ENCODE data around the gene ZMYND8. TPM values are rescaled to one million over a fixed set of nuclear protein-coding genes. Genes with fewer than 3 reads are reported as not detected.

Gene ZMYND8
- total RNA-seq, 3 donors from 2014 or later (not counting 1 experiment from before 2014, with no cell fraction given) = 57.6 to 72.6 (median 69.8) TPM

DNA sequence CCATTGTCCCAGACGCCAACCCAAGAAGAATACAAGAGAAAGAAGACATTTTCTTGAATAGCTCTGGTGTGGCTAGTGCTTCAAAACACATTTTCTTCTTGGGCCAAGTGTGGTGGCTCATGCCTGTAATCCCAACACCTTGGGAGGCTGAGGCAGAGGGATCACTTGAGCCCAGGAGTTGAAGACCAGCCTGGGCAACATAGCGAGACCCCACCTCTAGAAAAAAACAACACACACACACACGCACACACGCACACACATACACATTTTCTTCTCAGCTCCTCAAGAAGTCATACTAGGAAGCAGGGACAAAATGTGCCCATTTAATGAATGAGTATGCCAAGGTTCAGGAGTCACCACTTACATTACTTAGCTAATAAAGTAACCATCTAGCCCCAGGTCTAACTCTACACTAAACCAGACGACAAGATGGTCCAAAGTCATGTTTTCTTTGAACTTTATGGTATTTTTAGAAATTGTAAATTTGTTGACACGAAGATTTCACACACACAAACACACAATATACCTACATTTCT, 68.8 kb downstream of the ZMYND8 start:
- no peak overlapping the region for H3K4me3 ChIP-seq (ENCODE audit: low read length)
- H3K27ac ChIP-seq (ENCODE audit: low read length) = no peak overlapping the region
- TF ChIP-seq, protein P1, sequence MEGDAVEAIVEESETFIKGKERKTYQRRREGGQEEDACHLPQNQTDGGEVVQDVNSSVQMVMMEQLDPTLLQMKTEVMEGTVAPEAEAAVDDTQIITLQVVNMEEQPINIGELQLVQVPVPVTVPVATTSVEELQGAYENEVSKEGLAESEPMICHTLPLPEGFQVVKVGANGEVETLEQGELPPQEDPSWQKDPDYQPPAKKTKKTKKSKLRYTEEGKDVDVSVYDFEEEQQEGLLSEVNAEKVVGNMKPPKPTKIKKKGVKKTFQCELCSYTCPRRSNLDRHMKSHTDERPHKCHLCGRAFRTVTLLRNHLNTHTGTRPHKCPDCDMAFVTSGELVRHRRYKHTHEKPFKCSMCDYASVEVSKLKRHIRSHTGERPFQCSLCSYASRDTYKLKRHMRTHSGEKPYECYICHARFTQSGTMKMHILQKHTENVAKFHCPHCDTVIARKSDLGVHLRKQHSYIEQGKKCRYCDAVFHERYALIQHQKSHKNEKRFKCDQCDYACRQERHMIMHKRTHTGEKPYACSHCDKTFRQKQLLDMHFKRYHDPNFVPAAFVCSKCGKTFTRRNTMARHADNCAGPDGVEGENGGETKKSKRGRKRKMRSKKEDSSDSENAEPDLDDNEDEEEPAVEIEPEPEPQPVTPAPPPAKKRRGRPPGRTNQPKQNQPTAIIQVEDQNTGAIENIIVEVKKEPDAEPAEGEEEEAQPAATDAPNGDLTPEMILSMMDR (IDR thresholded peaks at IDR 0.05) = no peak
- intact Hi-C loops (cut with micrococcal nuclease) = no loop called here
- Mint-ChIP-seq H3K4me1 (peaks cover 0 to 11% of the 10 kb centered on the region in 2 donors), H3K27ac (peak overlapping the region in 1 of 2 donors; percentile 22), H3K36me3 (peaks cover 17% of the 10 kb centered on the region), H3K9me3 (no peaks in the 10 kb centered on the region), H3K27me3 (ENCODE audit: low read depth in 2 of 2) (no peaks in the 10 kb centered on the region), H3K4me3 (no peak overlapping the region)
- H3K9me3 ChIP-seq (ENCODE audit: control insufficient read depth, insufficient read depth, low read length) = no peaks in the 10 kb centered on the region
- H3K27me3 ChIP-seq (ENCODE audit: control insufficient read depth, insufficient read depth, low read length) = no peaks in the 10 kb centered on the region
- DNase-seq = no peak
- H3K36me3 ChIP-seq (ENCODE audit: control insufficient read depth, insufficient read depth, low read length) = peaks cover 84% of the 10 kb centered on the region
- 98% methylated on average over 4 of the region's 6 CpGs for WGBS (ENCODE audit: insufficient coverage)
- ATAC-seq = no peak
- no peaks in the 10 kb centered on the region for H3K4me1 ChIP-seq (ENCODE audit: control insufficient read depth, insufficient read depth, low read length)

DNA sequence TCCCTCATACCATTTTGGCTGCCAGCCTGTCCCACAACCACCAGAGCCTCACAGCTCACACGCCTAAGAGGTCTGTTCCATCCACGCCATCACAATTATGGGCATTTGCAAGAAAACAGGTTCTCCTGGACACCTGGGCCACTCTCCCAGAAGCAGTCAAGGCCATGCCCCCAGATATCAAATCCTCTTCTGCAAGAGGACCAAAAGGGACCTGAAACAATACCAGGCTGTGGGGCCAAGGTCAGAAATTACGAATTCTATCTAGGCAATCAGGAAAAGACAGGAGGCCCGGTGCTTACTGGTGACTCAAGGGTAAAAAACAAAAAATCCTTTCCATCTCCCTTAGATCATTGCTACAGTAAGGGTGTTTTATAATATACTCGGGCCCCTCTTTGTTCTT, 69.8 kb downstream of the ZMYND8 start:
- Histone ChIP-seq H3K4me3 (ENCODE audit: low read length) (no peak overlapping the region), H3K9me3 (ENCODE audit: control insufficient read depth, insufficient read depth, low read length) (no peaks in the 10 kb centered on the region), H3K27ac (ENCODE audit: low read length) (no peak overlapping the region), H3K36me3 (ENCODE audit: control insufficient read depth, insufficient read depth, low read length) (peaks cover 83% of the 10 kb centered on the region), H3K4me1 (ENCODE audit: control insufficient read depth, insufficient read depth, low read length) (no peaks in the 10 kb centered on the region), H3K27me3 (ENCODE audit: control insufficient read depth, insufficient read depth, low read length) (no peaks in the 10 kb centered on the region)
- Mint-ChIP-seq H3K27me3 (ENCODE audit: low read depth in 2 of 2) (no peaks in the 10 kb centered on the region), H3K27ac (peak overlapping the region in 1 of 2 donors; percentile 22), H3K9me3 (no peaks in the 10 kb centered on the region), H3K36me3 (peaks cover 14% of the 10 kb centered on the region), H3K4me1 (peaks cover 0 to 11% of the 10 kb centered on the region in 2 donors), H3K4me3 (no peak overlapping the region)
- TF ChIP-seq, protein P1 (IDR thresholded peaks at IDR 0.05) = no peak
- 96% methylated on average over 3 of the region's 5 CpGs for WGBS (ENCODE audit: insufficient coverage)
- DNase-seq (no peak), ATAC-seq (no peak)
- intact Hi-C loops (cut with micrococcal nuclease) = no loop called here

DNA sequence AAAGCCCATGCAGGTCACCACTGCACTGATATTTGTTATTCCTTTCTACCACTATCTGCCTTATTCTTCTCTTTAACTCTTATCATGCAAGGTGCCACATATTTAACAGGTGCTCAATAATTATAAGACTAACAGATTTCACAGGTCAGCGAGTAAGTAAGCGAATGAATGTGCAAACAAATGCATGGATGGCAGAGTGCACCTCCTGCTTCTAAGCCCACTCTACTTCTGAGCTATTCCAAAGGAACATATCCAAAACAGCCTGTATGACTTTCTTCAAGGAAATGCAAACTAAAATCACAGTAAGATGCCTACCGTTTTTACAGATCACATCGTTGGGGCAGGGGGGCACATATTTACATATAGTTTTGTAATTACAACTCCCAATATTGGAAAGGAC, 71.3 kb downstream of the ZMYND8 start:
- H3K36me3 Mint-ChIP-seq = peaks cover 17% of the 10 kb centered on the region
- H3K9me3 Mint-ChIP-seq = no peaks in the 10 kb centered on the region
- WGBS (ENCODE audit: insufficient coverage) = 89% methylated on average over 4 of the region's 4 CpGs
- no peaks in the 10 kb centered on the region for H3K27me3 ChIP-seq (ENCODE audit: control insufficient read depth, insufficient read depth, low read length)
- H3K36me3 ChIP-seq (ENCODE audit: control insufficient read depth, insufficient read depth, low read length) = peaks cover 85% of the 10 kb centered on the region
- H3K27ac Mint-ChIP-seq = peak overlapping the region in 1 of 2 donors; percentile 44
- intact Hi-C loops (cut with micrococcal nuclease) = no loop called here
- no peaks in the 10 kb centered on the region for H3K9me3 ChIP-seq (ENCODE audit: control insufficient read depth, insufficient read depth, low read length)
- no peak for DNase-seq
- H3K4me1 ChIP-seq (ENCODE audit: control insufficient read depth, insufficient read depth, low read length) = no peaks in the 10 kb centered on the region
- H3K27me3 Mint-ChIP-seq (ENCODE audit: low read depth in 2 of 2) = no peaks in the 10 kb centered on the region
- H3K4me1 Mint-ChIP-seq = peaks cover 9 to 14% of the 10 kb centered on the region in 2 donors
- TF ChIP-seq, protein P1 (IDR thresholded peaks at IDR 0.05) = no peak
- H3K4me3 ChIP-seq (ENCODE audit: low read length) = no peak overlapping the region
- H3K27ac ChIP-seq (ENCODE audit: low read length) = no peak overlapping the region
- H3K4me3 Mint-ChIP-seq = no peak overlapping the region
- no peak for ATAC-seq

DNA sequence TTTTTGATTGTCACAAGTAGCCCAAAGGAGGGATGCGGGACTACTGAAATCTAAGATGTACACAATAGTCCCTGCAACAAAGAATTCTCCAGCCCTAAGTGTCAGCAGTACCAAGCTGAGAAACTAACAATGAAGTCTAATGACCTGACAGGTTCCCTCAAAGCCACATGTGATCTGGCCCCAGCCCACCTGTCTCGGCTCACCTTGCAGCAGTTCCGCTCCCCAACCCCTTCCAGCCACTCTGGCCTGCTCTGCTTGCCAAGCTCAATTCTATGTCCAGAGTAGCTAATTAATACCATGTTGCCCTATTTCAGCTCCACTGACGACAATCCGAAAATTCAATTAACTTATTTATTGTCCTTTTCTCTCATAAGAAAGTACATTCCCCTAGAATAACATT, 72.1 kb downstream of the ZMYND8 start:
- WGBS (ENCODE audit: insufficient coverage) = 97% methylated on average over 5 of the region's 5 CpGs

More for the DNA sequence above, 72.1 kb downstream of the ZMYND8 start:
- no peaks in the 10 kb centered on the region for H3K9me3 ChIP-seq (ENCODE audit: control insufficient read depth, insufficient read depth, low read length)
- DNase-seq = no peak
- no peak overlapping the region for H3K4me3 ChIP-seq (ENCODE audit: low read length)
- H3K27me3 ChIP-seq (ENCODE audit: control insufficient read depth, insufficient read depth, low read length) = no peaks in the 10 kb centered on the region
- H3K36me3 ChIP-seq (ENCODE audit: control insufficient read depth, insufficient read depth, low read length) = peaks cover 86% of the 10 kb centered on the region
- H3K4me3 Mint-ChIP-seq = no peak overlapping the region
- intact Hi-C loops (cut with micrococcal nuclease) = no loop called here
- no peaks in the 10 kb centered on the region for H3K27me3 Mint-ChIP-seq (ENCODE audit: low read depth in 2 of 2)
- no peaks in the 10 kb centered on the region for H3K9me3 Mint-ChIP-seq
- TF ChIP-seq, protein P1 (IDR thresholded peaks at IDR 0.05) = no peak
- no peak for ATAC-seq
- no peak overlapping the region for H3K27ac ChIP-seq (ENCODE audit: low read length)
- H3K4me1 Mint-ChIP-seq = peaks cover 9 to 16% of the 10 kb centered on the region in 2 donors
- no peaks in the 10 kb centered on the region for H3K4me1 ChIP-seq (ENCODE audit: control insufficient read depth, insufficient read depth, low read length)
- H3K36me3 Mint-ChIP-seq = peaks cover 18% of the 10 kb centered on the region
- peak overlapping the region in 1 of 2 donors; percentile 44 for H3K27ac Mint-ChIP-seq
